GM12864 (cell line): ENCODE measurements around the gene UGT2B7.

Source experiments
- DNase-seq: peaks from one replicate; pipeline ENCODE4 v3.0.0-alpha.2; 2011; ENCODE audit warnings: low read depth
- H3K4me3 ChIP-seq: 2 replicates; pipeline ENCODE4 v1.5.1; 2011; ENCODE audit warnings: mild to moderate bottlenecking, low read depth, low read length, control low read depth
- CTCF ChIP-seq: IDR thresholded peaks from 2 replicates; pipeline ENCODE4 v1.5.1; 2011; ENCODE audit warnings: low read depth, mild to moderate bottlenecking, moderate library complexity, low read length, control low read depth, inconsistent platforms; ENCODE audit errors: missing control alignments

Gene UGT2B7

GRCh38 chr4:69156913-69157312 lies 60.6 kb downstream of the UGT2B7 start:
- no peak overlapping the region for H3K4me3 ChIP-seq
- no peak for DNase-seq
- peak; percentile 35 for TF ChIP-seq CTCF
